Effector CD8-positive, alpha-beta T cell (primary cell): ENCODE measurements around the gene PKN2.
"Not testable (repeated sequence)": the region's sequence is repeated elsewhere in the genome, so short reads cannot be mapped to it uniquely, and the experiment has no call there.

Experiments
- DNase-seq: peaks from one replicate; lab custom pipeline; 2025; lab: John Stamatoyannopoulos, UW

PKN2 gene

DNA sequence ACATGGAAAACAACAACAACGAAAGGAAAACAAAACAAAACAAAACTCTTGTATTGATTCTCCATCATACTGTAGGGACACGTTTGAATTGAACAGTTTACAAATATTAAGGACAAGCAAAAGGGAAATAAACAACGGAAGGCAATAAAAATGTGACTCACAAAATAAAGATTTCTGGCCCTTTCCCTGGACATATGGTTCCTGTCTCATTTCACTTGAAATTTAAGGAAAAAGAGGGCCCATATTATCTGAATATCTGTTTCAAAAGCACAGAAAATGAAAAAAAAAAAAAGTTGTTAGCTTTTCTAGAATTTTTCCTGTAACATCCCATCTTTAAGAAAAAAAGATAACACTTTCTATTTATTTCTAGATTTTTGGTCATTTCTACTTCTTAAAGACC lies 3.6 kb upstream of the PKN2 start:
- no peak for DNase-seq

DNA sequence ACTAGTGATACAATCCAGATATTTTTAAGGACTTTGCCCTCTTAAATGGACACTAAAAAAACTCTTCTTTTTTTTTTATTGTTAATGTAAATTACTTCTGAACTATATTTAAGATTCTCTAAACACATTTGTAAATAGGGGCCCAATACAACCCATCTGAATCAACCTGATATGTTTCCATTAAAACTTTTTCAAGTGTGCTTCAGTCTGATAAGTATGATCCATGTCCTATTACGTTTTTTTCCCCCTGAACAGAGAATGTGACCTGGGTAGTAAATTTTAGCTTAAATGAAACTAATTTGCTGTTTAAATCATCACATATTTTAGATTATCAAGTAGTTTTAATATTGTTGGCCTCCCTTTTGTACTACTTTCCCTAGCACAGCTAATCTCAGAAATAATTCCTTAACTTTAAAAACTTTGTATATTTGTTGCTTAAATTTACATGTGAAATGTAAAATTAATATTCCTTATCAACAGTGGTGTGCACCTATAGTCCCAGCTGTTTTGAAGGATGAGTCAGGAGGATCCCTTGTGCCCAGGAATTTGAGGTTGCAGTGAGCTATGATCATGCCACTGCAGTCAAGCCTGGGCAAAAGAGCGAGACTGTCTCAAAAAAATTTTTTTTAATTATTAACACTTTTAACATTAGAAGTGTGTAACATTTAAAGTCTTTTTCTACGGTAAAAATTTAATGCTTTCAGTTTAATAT lies 3.0 kb upstream of the PKN2 start:
- DNase-seq = no peak

DNA sequence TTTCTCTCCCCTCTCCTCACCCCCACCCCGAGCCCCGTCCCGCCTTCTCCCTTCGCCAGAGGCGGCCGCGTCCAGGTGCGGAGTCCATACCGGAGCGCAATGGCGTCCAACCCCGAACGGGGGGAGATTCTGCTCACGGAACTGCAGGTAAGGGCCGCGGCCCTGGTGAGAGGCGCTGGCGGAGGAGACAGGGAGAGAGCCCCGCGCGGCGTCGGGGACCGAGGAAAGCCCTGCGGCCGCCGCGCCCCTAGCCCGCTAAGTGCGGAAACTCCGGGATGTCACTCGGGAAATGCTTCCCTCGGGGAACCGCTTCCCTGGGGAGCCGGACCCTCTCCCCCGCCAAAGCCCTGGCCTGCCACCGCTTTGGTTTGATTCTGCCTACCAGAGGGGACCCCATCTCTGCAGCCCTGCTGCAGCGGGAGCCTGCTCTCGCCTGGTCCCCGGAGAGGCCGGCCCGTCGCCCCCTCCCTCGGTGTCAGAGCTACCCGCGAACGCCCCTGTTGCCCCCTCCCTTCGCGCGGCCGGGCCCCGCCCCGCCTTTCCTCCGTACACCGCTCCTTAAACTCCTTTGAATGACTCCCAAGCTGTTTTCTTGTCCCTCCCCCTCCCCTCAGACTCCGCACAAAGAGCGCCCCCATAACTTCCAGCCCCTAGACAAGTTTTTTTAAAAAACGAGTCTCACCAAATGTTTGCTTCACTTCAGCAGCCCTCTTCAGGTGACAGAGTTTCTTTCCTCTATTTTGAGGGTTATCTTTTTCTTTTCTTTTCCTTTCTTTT lies 597 bp downstream of the PKN2 start:
- peak; percentile 64 for DNase-seq

DNA sequence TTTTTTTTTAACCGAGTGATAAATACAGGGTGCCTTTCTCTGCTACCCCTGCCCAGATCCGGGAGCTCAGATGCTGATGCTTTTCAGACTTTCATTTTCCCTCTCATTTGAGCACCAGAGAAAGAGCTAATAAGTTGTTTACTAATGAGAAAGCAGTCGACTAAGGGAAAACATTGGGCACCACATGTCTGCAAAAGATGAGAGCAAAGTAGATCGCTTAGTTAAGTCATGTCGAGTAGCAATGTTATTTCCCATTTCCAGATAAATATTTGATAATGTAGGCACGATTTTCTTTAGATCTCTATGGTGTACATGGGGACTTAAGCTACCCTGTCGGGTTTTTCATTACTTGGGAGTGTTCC lies 1.2 kb downstream of the PKN2 start:
- no peak for DNase-seq

DNA sequence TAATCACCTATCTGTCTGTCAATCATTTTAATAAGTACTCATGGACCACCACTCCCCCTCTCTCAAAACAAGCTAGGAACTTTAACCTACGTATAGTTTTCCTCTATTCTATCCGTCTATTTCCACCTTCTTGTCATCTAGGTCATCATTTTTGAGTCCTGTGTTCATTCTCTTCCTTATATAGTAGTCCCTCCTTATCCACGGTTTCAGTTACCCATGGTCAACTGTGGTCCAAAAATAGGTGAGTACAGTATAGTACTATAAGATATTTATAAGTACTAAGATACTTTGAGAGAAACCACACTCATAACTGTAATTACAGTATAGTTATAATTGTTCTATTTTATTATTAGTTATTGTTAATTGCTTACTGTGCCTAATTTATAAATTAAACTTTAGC lies 7.5 kb downstream of the PKN2 start:
- DNase-seq = no peak

DNA sequence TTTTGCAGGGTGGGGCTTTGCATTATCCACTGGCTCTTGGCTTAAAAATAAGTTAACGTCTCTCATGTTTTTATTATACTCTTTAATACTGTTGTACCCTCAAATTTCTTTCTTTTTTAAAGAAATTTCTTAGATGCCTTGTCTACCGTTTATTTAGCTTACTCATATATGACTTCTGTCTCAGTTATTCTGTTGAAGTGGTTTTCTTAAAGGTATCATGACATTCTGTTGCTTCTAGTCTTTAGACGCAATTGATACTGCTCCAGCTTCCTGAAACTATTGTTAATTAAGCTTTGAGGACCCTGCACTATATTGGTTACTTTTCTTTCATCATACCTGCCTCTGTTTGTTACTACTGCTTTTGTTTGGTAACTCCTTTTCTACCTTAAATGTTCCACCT lies 11.7 kb downstream of the PKN2 start:
- no peak for DNase-seq

DNA sequence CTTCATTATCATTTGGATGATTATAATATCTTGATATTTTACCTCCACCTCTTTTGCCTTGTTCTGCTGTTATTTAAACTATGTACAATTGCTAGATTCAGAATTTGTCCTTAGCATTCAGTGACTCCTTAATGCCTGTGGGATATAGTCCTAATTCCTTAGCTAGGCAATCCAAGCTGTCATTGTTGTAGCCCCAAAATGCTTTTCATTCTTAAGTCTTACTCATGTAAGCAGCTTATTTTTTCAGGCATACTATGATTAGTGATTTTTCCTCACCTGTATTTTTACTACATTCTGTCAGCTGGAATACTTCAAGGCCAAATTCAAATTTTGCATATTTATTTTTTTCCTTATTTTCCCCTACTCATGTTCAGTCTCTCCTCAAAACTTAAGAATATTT lies 13.4 kb downstream of the PKN2 start:
- DNase-seq = no peak

DNA sequence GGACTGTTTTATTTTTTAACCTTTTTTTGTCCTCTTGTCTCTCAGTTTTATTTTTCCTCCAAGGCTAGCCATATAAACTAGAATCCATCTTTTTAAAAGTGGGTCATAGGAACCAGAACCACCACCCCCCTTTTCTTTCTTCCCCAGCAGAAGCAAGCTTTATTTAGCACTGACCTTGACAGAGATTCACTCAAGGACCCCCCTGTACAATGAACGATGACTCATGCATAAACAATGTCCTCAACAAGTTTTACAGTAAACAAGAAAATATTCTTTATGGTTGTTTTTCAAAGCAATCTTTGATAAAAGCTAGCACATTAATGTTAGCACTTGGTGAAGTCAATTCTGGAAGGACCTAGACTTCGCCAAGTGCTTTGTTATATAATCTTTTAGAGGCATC lies 14.1 kb downstream of the PKN2 start:
- no peak for DNase-seq

DNA sequence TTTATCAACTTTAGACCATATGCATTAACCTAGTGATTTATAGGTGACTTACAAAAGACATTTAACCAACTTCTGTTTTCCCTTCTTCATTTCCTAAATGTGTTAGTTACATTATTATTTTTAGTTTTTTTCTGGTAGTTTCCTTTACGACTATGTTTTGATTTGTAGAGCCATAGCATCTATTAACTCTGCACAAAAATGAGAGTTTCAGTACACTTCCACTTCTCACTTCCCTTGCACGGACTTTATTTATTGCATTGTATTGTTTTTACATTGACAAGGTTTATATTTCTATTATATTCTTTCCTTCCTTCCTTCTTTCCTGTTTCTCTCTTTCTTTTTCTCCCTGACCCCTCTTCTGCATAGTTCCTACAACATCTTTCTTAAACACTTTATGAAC lies 14.7 kb downstream of the PKN2 start:
- no peak for DNase-seq

DNA sequence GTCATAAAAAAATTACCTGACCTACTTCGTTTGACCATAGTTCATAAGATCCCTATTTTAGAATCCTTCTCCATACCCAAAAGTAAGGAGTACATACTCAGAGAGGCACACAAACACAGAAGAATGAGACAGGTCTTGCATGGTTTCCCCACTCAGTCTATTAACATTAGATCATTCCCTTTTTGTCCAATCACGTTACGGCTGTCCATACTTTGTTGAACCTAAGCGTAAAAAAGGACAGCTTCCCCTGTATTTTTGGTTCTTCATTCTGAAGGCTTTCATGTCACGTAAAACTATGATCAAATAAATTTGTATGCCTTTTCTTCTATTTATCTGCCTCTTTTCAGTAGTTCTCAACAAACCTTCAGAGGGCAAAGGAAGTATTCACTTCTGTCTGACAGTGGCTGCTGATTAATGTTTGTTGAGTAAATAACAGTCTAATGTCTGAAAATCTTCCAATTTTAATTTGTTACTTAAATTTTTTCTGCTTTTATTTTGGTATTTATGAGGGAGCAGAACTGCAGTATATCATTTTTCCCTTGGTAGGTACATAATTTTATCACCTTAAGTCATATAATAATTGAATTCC lies 16.4 kb downstream of the PKN2 start:
- DNase-seq = no peak

DNA sequence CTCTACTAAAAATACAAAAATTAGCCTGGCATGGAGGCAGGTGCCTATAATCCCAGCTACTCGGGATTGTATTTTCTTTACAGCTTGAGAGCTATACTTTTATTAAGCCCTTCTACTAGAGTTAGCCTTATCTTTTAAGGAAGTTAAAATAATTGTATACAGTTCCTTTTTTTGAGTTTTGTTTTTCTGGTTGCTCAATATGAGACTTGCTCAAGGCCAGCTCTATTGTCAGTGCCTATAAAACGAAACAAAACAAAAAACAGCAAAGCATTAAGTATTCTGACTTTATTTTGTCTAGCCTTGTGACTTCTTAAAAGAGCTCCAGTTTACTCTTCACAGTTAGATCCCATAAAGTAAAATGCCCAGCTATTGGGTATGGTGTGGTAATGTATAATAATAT lies 17.2 kb downstream of the PKN2 start:
- no peak for DNase-seq

DNA sequence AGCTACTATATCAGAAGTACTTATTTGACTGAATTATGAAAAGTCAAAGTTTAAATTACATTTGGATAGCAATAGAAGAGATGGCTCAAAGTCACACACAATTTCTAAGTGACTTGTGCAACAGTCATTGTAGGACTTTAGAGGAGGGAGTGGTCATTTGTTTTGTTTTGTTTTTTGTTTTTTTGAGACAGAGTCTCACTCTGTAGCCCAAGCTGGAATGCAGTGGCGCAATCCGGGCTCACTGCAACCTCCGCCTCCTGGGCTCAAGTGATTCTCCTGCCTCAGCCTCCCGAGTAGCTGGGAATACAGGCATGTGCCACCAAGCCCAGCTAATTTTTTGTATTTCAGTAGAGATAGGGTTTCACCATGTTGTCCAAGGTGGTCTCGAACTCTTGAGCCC lies 17.7 kb downstream of the PKN2 start:
- DNase-seq = not testable (repeated sequence)

DNA sequence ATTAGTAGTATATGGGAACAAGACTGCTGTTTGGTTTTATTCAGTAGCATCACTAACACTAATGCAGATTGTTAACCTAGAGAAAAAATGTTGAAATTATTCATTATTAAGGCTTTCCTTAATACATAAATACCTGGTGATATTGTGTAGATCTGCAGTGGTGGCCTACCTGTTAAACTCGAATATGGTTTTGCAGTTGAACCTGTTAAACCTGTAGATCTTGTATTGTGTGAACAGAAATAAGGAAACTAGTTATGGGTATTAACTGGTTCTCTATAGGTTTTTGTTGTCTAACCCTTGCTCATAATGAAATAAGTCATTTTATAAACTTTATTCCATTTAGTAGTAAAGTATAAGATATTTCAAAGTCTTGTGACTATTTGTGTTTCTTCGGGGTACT lies 23.9 kb downstream of the PKN2 start:
- no peak for DNase-seq

DNA sequence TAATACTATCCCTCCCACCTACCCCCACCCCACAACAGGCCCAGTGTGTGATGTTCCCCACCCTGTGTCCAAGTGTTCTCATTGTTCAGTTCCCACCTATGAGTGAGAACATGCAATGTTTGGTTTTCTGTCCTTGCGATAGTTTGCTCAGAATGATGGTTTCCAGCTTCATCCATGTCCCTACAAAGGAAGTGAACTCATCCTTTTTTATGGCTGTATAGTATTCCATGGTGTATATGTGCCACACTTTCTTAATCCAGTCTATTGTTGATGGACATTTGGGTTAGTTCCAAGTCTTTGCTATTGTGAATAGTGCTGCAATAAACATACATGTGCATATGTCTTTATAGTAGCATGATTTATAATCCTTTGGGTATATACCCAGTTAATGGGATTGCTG lies 28.8 kb downstream of the PKN2 start:
- not testable (repeated sequence) for DNase-seq

DNA sequence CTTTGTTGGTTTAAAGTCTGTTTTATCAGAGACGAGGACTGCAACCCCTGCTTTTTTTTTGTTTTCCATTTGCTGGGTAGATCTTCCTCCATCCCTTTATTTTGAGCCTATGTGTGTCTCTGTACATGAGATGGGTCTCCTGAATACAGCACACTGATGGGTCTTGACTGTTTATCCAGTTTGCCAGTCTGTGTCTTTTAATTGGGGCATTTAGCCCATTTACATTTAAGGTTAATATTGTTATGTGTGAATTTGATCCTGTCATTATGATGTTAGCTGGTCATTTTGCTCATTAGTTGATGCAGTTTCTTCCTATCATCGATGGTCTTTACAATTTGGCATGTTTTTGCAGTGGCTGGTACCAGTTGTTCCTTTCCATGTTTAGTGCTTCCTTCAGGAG lies 32.5 kb downstream of the PKN2 start:
- DNase-seq = not testable (repeated sequence)

DNA sequence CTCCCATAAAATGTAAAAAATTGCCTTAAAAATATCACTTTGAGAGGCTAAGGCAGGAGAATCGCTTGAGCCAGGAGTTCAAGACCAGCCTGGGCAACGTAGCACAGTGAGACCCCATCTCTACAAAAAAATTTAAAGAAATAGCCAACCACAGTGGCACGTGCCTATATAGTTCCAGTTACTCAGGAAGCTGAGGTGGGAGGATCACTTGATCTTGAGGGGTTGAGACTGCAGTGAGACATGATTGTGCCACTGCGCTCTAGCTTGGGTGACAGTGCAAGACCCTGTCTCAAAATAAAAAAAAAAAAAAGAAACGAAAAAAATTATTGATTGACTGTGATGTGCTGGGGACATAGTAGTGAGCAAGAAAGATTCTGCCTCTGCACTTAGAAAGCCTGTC lies 38.4 kb downstream of the PKN2 start:
- no peak for DNase-seq

DNA sequence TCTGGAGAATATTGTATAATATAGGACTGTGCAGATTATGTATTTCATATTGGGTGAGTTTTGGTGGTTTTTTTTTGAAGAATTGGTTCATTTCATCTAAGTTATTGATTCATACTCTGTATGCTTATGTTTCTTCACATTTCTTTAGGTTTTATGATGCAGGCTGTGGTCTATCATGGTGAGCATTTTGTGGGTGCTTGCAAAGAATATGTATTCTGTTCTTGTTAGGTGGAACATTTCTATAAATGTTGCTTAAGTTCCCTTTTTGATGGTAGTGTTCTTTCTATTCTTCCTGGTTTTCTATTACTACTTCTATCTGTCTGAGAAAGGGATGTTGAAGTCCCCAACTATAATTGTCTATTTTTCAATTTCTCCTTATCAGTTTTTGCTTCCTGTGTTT lies 42.6 kb downstream of the PKN2 start:
- no peak for DNase-seq

DNA sequence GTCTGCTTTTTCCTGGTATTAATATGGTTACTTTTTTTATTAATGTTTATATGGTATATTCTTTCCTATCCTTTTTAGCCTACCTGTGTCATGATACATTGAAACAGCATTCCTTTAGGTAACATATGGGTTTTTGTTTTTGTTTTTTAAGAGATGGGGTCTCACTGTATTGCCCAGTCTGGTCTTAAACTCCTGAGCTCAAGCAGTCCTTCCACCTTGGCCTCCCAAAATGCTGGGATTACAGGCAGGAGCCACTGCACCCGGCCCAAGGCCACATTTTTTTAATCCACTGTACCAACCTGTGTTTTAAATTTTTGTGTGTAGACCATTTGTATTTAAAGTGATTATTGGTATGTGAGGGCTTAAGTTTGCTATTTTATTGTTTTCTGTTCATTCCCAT lies 43.1 kb downstream of the PKN2 start:
- DNase-seq = no peak

DNA sequence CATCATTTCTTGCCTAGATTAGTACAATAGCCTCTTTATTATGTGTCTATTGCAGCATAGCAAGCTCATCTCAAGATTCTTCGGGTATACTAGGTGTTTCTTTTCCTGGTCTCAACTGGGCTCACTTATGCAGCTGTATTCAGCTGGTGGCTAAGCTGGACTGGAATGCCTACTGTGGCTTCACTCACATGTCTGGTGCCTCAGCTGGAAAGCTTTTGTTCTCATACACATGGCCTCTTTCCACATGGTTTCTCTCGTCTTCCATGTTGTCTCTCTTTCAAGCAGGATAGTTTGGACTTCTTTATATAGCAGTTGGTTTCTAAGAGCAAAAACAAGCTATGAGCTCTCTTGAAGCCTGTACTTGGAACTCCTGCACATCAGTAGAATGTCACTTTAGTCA lies 45.2 kb downstream of the PKN2 start:
- DNase-seq = no peak

DNA sequence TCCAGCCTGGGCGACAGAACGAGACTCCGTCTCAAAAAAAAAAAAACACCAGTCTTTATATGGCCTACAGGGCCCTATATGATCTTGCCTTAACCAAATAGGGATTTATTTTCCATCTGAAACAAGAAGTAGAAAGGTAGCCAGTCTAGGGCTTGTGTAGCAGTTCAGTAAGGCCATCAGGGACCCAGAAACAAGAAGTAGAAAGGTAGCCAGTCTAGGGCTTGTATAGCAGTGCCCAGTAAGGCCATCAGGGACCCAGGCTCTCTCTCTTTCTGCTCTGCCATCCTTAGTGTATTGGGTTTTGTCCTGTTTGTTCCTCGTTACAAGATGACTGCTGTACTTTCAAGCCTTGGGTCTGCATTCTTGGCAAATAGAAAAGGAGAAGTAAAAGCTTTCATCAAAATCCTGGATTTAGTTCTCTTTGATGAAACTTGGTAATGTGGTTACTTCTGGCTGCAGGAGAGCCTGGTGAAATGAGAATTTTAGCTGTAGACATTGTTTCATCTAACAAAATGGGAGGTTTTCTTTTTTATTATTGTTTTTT lies 46.1 kb downstream of the PKN2 start:
- no peak for DNase-seq

DNA sequence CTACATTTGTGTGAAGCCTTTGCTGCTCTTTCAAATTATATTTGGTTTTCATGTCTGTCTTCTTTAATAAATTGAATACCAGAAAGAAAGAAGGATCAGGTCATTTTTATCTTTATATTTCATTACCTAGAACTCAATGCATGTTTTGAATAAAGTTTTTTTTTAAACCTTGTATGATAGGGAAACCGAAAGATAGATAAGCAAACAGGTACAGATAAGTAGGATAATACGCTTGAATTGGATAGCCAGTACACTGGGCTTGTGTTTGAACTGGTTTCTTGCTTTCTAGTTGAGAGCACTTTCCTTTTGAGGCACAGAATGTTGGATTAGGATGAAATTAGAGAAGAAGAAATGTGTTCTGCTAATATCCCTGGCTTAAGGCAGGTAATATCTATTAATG lies 46.9 kb downstream of the PKN2 start:
- no peak for DNase-seq

DNA sequence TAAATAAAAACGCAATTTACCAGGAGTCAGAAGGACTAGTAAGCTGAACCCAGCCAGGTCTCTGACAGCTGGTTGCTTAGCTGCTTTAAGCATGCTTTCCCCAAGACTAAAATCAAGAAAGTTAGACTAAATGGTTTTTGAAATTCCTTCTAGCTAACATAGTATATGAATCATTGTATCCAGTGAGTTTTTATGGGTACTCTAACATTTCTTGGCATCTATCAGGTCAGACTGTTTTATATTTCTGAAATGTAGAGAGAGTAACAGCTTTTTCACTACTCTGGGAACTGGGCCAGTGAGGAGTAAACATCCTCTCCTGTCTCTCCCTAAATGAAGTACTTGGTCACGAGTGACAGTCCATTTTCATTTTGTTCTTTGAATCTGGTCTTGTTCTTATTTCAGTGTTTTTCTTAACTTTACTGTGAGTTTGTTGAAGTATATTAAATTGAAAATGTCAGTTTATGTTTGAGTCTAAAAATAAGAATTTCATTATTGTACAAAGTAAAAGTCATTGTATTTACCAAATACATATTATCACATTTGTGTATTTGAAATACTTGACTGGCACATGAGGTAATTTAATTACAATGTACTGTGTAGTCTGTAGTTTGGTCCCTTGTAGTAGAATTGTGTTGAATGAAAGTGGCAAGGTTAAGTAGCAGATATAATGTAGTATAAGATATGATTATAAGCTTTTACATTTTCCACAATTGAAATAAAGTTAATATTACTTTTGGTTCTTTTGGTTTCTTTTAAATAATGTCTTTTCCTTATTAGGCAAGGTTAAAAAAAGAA lies 47.6 kb downstream of the PKN2 start:
- DNase-seq = no peak
